H9 (cell line): ENCODE data around the gene HOMER1. TPM values are rescaled to one million over a fixed set of nuclear protein-coding genes. Genes with fewer than 3 reads are reported as not detected.

Experiments
- DNase-seq: peaks from one replicate; pipeline ENCODE4 v3.0.0-alpha.2; 2017
- H2AFZ ChIP-seq: one replicate; pipeline ENCODE4 v1.6.1; 2013; ENCODE audit warnings: mild to moderate bottlenecking, low read length, control low read depth, moderate library complexity
- H2AK5ac ChIP-seq: 2 replicates; pipeline ENCODE4 v1.6.1; 2013; ENCODE audit warnings: low read length, control low read depth, mixed read lengths; ENCODE audit not compliant: insufficient read length
- H2BK120ac ChIP-seq: one replicate; pipeline ENCODE4 v1.6.1; 2013; ENCODE audit warnings: low read depth, mild to moderate bottlenecking, low read length, control low read depth, inconsistent platforms; ENCODE audit not compliant: poor library complexity, severe bottlenecking
- H2BK12ac ChIP-seq: 2 replicates; pipeline ENCODE4 v1.6.1; 2013; ENCODE audit warnings: low read length, control low read depth, mixed read lengths, low read depth; ENCODE audit not compliant: insufficient read length
- H2BK15ac ChIP-seq: 2 replicates; pipeline ENCODE4 v1.6.1; 2013; ENCODE audit warnings: low read depth, low read length, control low read depth
- H2BK20ac ChIP-seq: one replicate; pipeline ENCODE4 v1.6.1; 2013; ENCODE audit warnings: low read depth, mild to moderate bottlenecking, low read length, control low read depth, inconsistent platforms; ENCODE audit not compliant: poor library complexity, severe bottlenecking
- H2BK5ac ChIP-seq: 2 replicates; pipeline ENCODE4 v1.6.1; 2013; ENCODE audit warnings: low read length, control low read depth, mixed read lengths; ENCODE audit not compliant: insufficient read length
- H3K14ac ChIP-seq: 2 replicates; pipeline ENCODE4 v1.6.1; 2013; ENCODE audit warnings: low read length, control low read depth; ENCODE audit not compliant: insufficient read depth
- H3K18ac ChIP-seq: 2 replicates; pipeline ENCODE4 v1.6.1; 2013; ENCODE audit warnings: low read depth, mild to moderate bottlenecking, mixed read lengths, low read length, control low read depth; ENCODE audit not compliant: insufficient read length
- H3K23ac ChIP-seq: 2 replicates; pipeline ENCODE4 v1.6.1; 2013; ENCODE audit warnings: low read length, control low read depth, mixed read lengths, low read depth; ENCODE audit not compliant: insufficient read length
- H3K23me2 ChIP-seq: 2 replicates; pipeline ENCODE4 v1.6.1; 2013; ENCODE audit warnings: low read depth, mild to moderate bottlenecking, mixed read lengths, low read length, control low read depth; ENCODE audit not compliant: insufficient read length, poor library complexity, severe bottlenecking
- H3K27ac ChIP-seq: 2 replicates; pipeline ENCODE4 v1.5.1; 2013; ENCODE audit warnings: low read length, control low read depth, mixed read lengths, low read depth; ENCODE audit not compliant: insufficient read length
- H3K27me3 ChIP-seq: 2 replicates; pipeline ENCODE4 v1.6.1; 2013; ENCODE audit warnings: low read length, control low read depth, inconsistent platforms; ENCODE audit not compliant: insufficient read depth
- H3K4ac ChIP-seq: 2 replicates; pipeline ENCODE4 v1.6.1; 2013; ENCODE audit warnings: low read depth, mild to moderate bottlenecking, control low read depth, inconsistent platforms, low read length, moderate library complexity
- H3K4me1 ChIP-seq: 2 replicates; pipeline ENCODE4 v1.6.1; 2013; ENCODE audit warnings: low read length, control low read depth, inconsistent platforms; ENCODE audit not compliant: insufficient read depth
- H3K4me2 ChIP-seq: 2 replicates; pipeline ENCODE4 v1.6.1; 2013; ENCODE audit warnings: low read length, control low read depth, mixed read lengths; ENCODE audit not compliant: insufficient read length, insufficient read depth
- H3K56ac ChIP-seq: 2 replicates; pipeline ENCODE4 v1.6.1; 2013; ENCODE audit warnings: low read depth, mild to moderate bottlenecking, mixed read lengths, low read length, control low read depth; ENCODE audit not compliant: insufficient read length
- H3K79me1 ChIP-seq: 2 replicates; pipeline ENCODE4 v1.6.1; 2013; ENCODE audit warnings: low read depth, mild to moderate bottlenecking, moderate library complexity, low read length, control low read depth, inconsistent platforms; ENCODE audit not compliant: insufficient read depth, poor library complexity, severe bottlenecking
- H3K79me2 ChIP-seq: 2 replicates; pipeline ENCODE4 v1.6.1; 2013; ENCODE audit warnings: low read length, control low read depth, inconsistent platforms; ENCODE audit not compliant: insufficient read depth
- H3K9ac ChIP-seq: 2 replicates; pipeline ENCODE4 v1.6.1; 2013; ENCODE audit warnings: low read length, control low read depth, mixed read lengths; ENCODE audit not compliant: insufficient read length; ENCODE audit errors: extremely low read depth
- H3K9me3 ChIP-seq: one replicate; pipeline ENCODE4 v1.6.1; 2013; ENCODE audit warnings: low read depth, low read length, inconsistent platforms; ENCODE audit not compliant: control insufficient read depth
- H3T11ph ChIP-seq: one replicate; pipeline ENCODE4 v1.6.1; 2013; ENCODE audit warnings: mild to moderate bottlenecking, low read length, control low read depth, inconsistent platforms
- H4K20me1 ChIP-seq: one replicate; pipeline ENCODE4 v1.6.1; 2013; ENCODE audit not compliant: control insufficient read depth, insufficient read length, insufficient read depth
- H4K5ac ChIP-seq: 2 replicates; pipeline ENCODE4 v1.6.1; 2013; ENCODE audit warnings: low read depth, mild to moderate bottlenecking, mixed read lengths, low read length, control low read depth; ENCODE audit not compliant: insufficient read length
- H4K8ac ChIP-seq: replicated peaks from 2 replicates; pipeline ENCODE4 v1.6.1; 2013; ENCODE audit warnings: low read length, control low read depth, mixed read lengths, low read depth; ENCODE audit not compliant: insufficient read length
- H4K91ac ChIP-seq: 2 replicates; pipeline ENCODE4 v1.6.1; 2013; ENCODE audit warnings: low read depth, mild to moderate bottlenecking, moderate library complexity, mixed read lengths, low read length, control low read depth; ENCODE audit not compliant: insufficient read length
- H3K27ac Mint-ChIP-seq, 3 experiments: 2 replicates in 2 of 3; 3 replicates in 1 of 3; pipeline ENCODE4 v1.8.0; 2020 to 2021; ENCODE audit warnings: mixed read lengths in 3 of 3, mild to moderate bottlenecking in 1 of 3, moderate library complexity in 1 of 3
- H3K27me3 Mint-ChIP-seq: 2 replicates; pipeline ENCODE4 v1.8.0; 2021; ENCODE audit warnings: low read depth, mild to moderate bottlenecking, moderate library complexity, mixed read lengths
- H3K36me3 Mint-ChIP-seq, 3 experiments: 2 replicates in 2 of 3; 3 replicates in 1 of 3; pipeline ENCODE4 v1.8.0; 2020 to 2021; ENCODE audit warnings: low read depth in 3 of 3, mixed read lengths in 3 of 3; ENCODE audit not compliant: insufficient read depth in 1 of 3
- H3K4me1 Mint-ChIP-seq, 2 experiments: 2 replicates each; pipeline ENCODE4 v1.8.0; 2020; ENCODE audit warnings: mixed read lengths in 2 of 2
- H3K4me3 Mint-ChIP-seq, 2 experiments: 2 replicates in 1 of 2; 3 replicates in 1 of 2; pipeline ENCODE4 v1.8.0; 2020 to 2021; ENCODE audit warnings: mild to moderate bottlenecking in 2 of 2, mixed read lengths in 2 of 2, moderate library complexity in 1 of 2
- H3K9me3 Mint-ChIP-seq, 2 experiments: 2 replicates in 1 of 2; 3 replicates in 1 of 2; pipeline ENCODE4 v1.8.0; 2020; ENCODE audit warnings: mild to moderate bottlenecking in 2 of 2, mixed read lengths in 2 of 2, moderate library complexity in 1 of 2
- total RNA-seq: library from RNA; stranded (reverse); gene quantifications from 2 replicates; pipeline ENCODE4 v1.2.1, GENCODE V29; 2021
- TF ChIP-seq, protein P1 (sequence below): fragments of 200-600 bp; sonication (generic); conservative IDR thresholded peaks from 3 replicates; pipeline ENCODE4 v1.8.0; 2021; ENCODE audit warnings: antibody characterized with exemption, mild to moderate bottlenecking

The HOMER1 gene
- total RNA-seq, 1 experiment from 2014 or later: 39.5 TPM

DNA sequence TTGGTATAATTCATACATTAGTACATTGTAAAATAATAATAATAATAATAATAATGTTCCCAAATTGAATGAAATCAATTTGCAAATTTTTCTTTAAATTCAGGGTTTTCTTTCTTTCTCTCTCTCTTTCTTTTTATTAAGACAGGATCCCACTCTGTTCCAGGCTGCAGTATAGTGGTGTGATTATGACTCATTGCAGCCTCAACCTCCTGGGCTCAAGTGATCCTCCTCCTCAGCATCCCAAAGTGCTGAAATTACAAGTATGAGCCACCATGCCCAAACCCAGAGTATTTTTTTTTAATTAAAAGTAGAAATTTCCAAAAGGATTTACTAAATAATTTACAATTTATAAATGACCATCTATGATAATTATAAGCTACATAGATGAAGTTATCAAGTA, 117.7 kb downstream of the HOMER1 start:
- Histone ChIP-seq H3K18ac (no peak overlapping the region), H3K9me3 (no peaks in the 10 kb centered on the region), H4K20me1 (no peaks in the 10 kb centered on the region), H3K14ac (no peak overlapping the region), H3K23ac (no peak overlapping the region), H3K27me3 (no peaks in the 10 kb centered on the region), H3K27ac (no peak overlapping the region), H3K79me1 (no peaks in the 10 kb centered on the region), H3K4me1 (no peaks in the 10 kb centered on the region; the same call in 1 of the 2 replicates), H3K23me2 (no peaks in the 10 kb centered on the region), H3K79me2 (no peaks in the 10 kb centered on the region), H3K4me2 (no peak overlapping the region), H3K56ac (no peak overlapping the region), H2AFZ (no peak overlapping the region), H2BK20ac (no peak overlapping the region), H2BK12ac (no peak overlapping the region), H3T11ph (no peak overlapping the region), H4K91ac (no peak overlapping the region), H2BK120ac (no peak overlapping the region), H2AK5ac (no peak overlapping the region), H4K8ac (no peak overlapping the region), H3K9ac (no peak overlapping the region), H4K5ac (no peak overlapping the region), H3K4ac (no peak overlapping the region), H2BK15ac (no peak overlapping the region), H2BK5ac (no peak overlapping the region)
- Mint-ChIP-seq H3K27me3 (no peaks in the 10 kb centered on the region), H3K4me3 (no peak overlapping the region), H3K36me3 (peaks cover 3 to 27% (median 14%) of the 10 kb centered on the region in 3 experiments; a peak in 6 of 7 replicates), H3K9me3 (no peaks in the 10 kb centered on the region), H3K4me1 (peaks cover 9% of the 10 kb centered on the region in 2 experiments), H3K27ac (no peak overlapping the region)
- TF ChIP-seq, protein P1, sequence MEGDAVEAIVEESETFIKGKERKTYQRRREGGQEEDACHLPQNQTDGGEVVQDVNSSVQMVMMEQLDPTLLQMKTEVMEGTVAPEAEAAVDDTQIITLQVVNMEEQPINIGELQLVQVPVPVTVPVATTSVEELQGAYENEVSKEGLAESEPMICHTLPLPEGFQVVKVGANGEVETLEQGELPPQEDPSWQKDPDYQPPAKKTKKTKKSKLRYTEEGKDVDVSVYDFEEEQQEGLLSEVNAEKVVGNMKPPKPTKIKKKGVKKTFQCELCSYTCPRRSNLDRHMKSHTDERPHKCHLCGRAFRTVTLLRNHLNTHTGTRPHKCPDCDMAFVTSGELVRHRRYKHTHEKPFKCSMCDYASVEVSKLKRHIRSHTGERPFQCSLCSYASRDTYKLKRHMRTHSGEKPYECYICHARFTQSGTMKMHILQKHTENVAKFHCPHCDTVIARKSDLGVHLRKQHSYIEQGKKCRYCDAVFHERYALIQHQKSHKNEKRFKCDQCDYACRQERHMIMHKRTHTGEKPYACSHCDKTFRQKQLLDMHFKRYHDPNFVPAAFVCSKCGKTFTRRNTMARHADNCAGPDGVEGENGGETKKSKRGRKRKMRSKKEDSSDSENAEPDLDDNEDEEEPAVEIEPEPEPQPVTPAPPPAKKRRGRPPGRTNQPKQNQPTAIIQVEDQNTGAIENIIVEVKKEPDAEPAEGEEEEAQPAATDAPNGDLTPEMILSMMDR: no peak
- no peak for DNase-seq
